GM12801 (cell line): Measurements from ENCODE around the gene S100A11.

Source experiments
- TF ChIP-seq, protein P1 (sequence below): IDR thresholded peaks from one replicate; pipeline ENCODE4 v1.5.1; 2011; ENCODE audit warnings: control low read depth; ENCODE audit not compliant: insufficient read length; ENCODE audit errors: extremely low read depth

The S100A11 gene

GRCh38 chr1:152036267-152037216 is at the start of gene S100A11:
TSS of gene S100A11 (minus strand) at chr1:152037004. CDS start at chr1:152036915, 89 bp downstream.
- TF ChIP-seq, protein P1, sequence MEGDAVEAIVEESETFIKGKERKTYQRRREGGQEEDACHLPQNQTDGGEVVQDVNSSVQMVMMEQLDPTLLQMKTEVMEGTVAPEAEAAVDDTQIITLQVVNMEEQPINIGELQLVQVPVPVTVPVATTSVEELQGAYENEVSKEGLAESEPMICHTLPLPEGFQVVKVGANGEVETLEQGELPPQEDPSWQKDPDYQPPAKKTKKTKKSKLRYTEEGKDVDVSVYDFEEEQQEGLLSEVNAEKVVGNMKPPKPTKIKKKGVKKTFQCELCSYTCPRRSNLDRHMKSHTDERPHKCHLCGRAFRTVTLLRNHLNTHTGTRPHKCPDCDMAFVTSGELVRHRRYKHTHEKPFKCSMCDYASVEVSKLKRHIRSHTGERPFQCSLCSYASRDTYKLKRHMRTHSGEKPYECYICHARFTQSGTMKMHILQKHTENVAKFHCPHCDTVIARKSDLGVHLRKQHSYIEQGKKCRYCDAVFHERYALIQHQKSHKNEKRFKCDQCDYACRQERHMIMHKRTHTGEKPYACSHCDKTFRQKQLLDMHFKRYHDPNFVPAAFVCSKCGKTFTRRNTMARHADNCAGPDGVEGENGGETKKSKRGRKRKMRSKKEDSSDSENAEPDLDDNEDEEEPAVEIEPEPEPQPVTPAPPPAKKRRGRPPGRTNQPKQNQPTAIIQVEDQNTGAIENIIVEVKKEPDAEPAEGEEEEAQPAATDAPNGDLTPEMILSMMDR: no peak

GRCh38 chr1:152084853-152085252 is 48.0 kb upstream of the S100A11 start:
- TF ChIP-seq, protein P1: no peak

DNA sequence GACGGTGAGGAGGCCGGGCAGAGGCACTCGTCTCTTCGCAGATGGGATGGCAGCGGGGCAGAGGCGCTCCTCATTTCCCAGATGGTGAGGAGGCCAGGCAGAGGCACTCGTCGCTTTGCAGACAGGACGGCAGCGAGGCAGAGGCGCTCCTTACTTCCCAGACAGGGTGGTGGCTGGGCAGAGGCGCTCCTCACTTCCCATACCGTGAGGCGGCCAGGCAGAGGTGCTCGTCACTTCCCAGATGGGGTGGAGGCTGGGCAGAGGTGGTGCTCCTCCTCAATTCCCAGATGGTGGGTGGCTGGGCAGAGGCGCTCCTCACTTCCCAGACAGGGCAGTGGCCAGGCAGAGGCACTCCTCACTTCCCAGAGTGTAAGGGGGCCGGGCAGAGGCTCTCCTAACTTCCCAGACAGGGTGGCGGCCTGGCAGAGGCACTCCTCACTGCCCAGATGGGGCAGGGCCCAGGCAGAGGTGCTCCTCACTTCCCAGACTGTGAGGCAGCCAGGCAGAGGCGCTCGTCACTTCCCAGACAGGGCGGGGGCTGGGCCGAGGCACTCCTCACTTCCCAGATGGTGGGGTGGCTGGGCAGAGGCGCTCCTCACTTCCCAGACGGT is 42.1 kb upstream of the S100A11 start:
- TF ChIP-seq, protein P1: no peak

DNA sequence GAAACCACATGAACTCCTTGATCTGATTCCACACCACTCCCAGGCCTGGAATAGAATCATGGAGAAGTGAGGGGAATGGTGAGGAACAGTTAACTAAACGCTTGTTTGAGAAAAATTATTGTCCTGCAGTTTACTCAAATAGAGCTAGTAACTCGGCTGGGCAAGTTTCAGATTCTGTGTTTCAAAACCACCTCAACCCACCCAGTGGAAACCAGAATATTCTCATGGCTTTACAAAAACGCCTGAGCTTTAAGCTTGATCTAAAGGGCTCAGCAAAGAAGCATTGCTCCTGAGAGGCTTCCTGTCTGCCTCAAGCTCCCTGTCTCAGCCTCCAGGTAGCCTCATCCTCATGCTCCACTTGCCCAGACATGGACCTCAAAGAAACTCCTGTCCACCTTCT is 35.5 kb upstream of the S100A11 start:
- TF ChIP-seq, protein P1: no peak

DNA sequence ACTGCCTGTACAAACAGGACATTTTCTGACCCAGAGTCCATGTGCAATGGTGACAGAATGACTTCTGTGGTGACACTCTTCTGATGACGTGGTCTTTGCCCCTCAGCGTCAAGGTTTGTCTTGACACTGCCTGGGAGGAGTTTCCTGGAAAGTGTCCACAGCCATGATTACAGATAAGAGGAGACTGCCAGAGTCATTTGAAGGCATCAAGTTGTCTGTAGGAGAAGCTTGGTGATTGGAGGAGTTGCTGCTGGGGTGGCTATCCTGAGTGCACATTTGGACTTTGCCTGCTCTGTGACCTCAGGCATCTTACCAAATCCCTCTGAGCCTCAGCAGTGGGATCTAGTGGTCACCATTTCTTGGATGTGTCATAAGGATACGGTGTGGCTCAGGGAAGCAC is 34.3 kb upstream of the S100A11 start:
- TF ChIP-seq, protein P1: no peak

GRCh38 chr1:152067929-152068328 is 31.1 kb upstream of the S100A11 start:
- TF ChIP-seq, protein P1: no peak

DNA sequence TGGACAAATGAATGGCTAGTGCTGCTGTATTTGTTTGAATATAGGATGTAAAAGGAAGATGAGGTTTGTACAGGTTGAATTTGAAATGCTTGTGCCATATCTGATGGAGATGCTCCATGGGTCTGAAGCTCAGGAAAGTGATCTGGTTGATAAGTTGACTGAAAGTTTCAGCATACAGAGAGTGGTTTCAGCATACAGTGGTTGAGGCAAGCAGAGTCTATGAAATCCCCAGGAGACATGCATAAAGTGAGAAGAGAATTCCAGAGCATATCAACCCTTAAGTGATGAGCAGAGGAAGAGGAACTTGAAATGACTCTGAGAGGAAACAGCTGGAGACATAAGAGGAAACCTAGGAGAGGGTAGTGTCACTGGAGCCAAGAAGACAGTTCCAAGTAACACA is 30.3 kb upstream of the S100A11 start:
- TF ChIP-seq, protein P1: no peak
